Peyer's patch (tissue), 4 donors: Measurements from ENCODE around the gene AP1B1. TPM values are rescaled to one million over a fixed set of nuclear protein-coding genes. Genes with fewer than 3 reads are reported as not detected.
A peak's percentile ranks its signal among the peaks of the same experiment; 100 is the strongest.

Experiments used
- DNase-seq, 3 donors: peaks; one replicate each; pipeline ENCODE4 v3.0.0-alpha.2; 2017 to 2019
- H3K27ac ChIP-seq, 4 donors: fragments of 200-600 bp; sonication (generic); one replicate each; pipeline ENCODE4 v1.5.1; 2016 to 2019
- H3K27me3 ChIP-seq, 2 donors: fragments of 200-600 bp; sonication (generic); one replicate each; pipeline ENCODE4 v1.5.1; 2019
- H3K36me3 ChIP-seq, 3 donors: fragments of 200-600 bp; sonication (generic); one replicate each; pipeline ENCODE4 v1.5.1; 2016 to 2019
- H3K4me1 ChIP-seq, 4 donors: fragments of 200-600 bp; sonication (generic); one replicate each; pipeline ENCODE4 v1.5.1; 2016 to 2019
- H3K4me3 ChIP-seq, 4 donors: fragments of 200-600 bp; sonication (generic); 1 replicate in 3 of 4; 2 replicates in 1 of 4; pipeline ENCODE4 v1.5.1; 2016 to 2019; ENCODE audit warnings: mild to moderate bottlenecking in 1 of 4
- H3K9me3 ChIP-seq, 4 donors: fragments of 200-600 bp; sonication (generic); one replicate each; pipeline ENCODE4 v1.5.1; 2016 to 2019; ENCODE audit warnings: mild to moderate bottlenecking in 1 of 4
- POLR2A ChIP-seq, 2 donors: fragments of 450-650 bp; IDR thresholded peaks; one replicate each; pipeline ENCODE4 v1.5.1; 2017; ENCODE audit warnings: antibody characterized with exemption in 2 of 2, mild to moderate bottlenecking in 2 of 2, moderate library complexity in 2 of 2
- small RNA-seq, 2 donors: library from RNA; depleted of rRNA; stranded (forward); fragments of <200 nt; gene quantifications; one replicate each; pipeline ENCODE3, GENCODE V24; 2016
- total RNA-seq, 4 donors: library from RNA; depleted of rRNA; stranded (reverse); fragments of >200 nt; gene quantifications; one replicate each; pipeline ENCODE4 v1.1.0, GENCODE V29; 2016
- TF ChIP-seq, protein P1 (sequence below), 6 experiments: fragments of 450-650 bp in 4 of 6; fragments of 200-600 bp in 2 of 6; sonication (generic) in 1 of 6; IDR thresholded peaks; one replicate each; pipeline ENCODE4 v1.5.1; 2017 to 2019; ENCODE audit warnings: antibody characterized with exemption in 6 of 6, mild to moderate bottlenecking in 3 of 6, moderate library complexity in 1 of 6

Gene AP1B1
- total RNA-seq, 4 donors from 2014 or later = 109 to 135 (median 124) TPM

DNA sequence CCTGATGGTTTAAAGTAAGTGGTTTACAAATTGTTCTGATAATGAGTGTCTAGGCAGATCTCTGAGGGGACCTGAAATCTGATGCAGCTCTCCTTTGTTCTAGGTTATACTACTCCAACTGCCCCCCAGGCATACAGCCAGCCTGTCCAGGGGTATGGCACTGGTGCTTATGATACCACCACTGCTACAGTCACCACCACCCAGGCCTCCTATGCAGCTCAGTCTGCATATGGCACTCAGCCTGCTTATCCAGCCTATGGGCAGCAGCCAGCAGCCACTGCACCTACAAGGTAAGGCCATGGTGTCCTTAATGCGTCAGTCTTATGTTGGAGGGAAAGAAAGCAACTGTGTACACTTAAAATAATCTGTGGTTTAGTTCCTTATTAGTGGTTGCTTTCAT is 110.4 kb downstream of the AP1B1 start:
- Histone ChIP-seq H3K4me1 (peaks cover 0 to 39% (median 5%) of the 10 kb centered on the region in 4 donors), H3K27ac (no peak overlapping the region)

More for the DNA sequence above, 110.4 kb downstream of the AP1B1 start:
- no peak for TF ChIP-seq POLR2A (IDR thresholded peaks at IDR 0.05)
- TF ChIP-seq, protein P1, sequence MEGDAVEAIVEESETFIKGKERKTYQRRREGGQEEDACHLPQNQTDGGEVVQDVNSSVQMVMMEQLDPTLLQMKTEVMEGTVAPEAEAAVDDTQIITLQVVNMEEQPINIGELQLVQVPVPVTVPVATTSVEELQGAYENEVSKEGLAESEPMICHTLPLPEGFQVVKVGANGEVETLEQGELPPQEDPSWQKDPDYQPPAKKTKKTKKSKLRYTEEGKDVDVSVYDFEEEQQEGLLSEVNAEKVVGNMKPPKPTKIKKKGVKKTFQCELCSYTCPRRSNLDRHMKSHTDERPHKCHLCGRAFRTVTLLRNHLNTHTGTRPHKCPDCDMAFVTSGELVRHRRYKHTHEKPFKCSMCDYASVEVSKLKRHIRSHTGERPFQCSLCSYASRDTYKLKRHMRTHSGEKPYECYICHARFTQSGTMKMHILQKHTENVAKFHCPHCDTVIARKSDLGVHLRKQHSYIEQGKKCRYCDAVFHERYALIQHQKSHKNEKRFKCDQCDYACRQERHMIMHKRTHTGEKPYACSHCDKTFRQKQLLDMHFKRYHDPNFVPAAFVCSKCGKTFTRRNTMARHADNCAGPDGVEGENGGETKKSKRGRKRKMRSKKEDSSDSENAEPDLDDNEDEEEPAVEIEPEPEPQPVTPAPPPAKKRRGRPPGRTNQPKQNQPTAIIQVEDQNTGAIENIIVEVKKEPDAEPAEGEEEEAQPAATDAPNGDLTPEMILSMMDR (IDR thresholded peaks at IDR 0.05) = no peak
- H3K27me3 ChIP-seq = no peaks in the 10 kb centered on the region
- no peaks in the 10 kb centered on the region for H3K9me3 ChIP-seq
- DNase-seq = peak in 1 of 3 donors; percentile 8
- H3K36me3 ChIP-seq = peaks cover 0 to 96% (median 3%) of the 10 kb centered on the region in 3 donors
- H3K4me3 ChIP-seq = no peak overlapping the region

Small RNA genes lying within 50 kb of the gene (small RNA-seq; reads per million reads assigned to genes)
- gene AC000041.1 (0 reads per million in 2 donors), gene MIR3653 (0 reads per million in 2 donors)

Other genes with a start within 250 kb of the AP1B1 start
- gene EMID1, start 182.7 kb downstream of the AP1B1 start, total RNA-seq = 1 to 10 TPM; 1.9 to 7.1 (median 4.2) TPM
- gene RHBDD3, start 120.6 kb downstream of the AP1B1 start, total RNA-seq = 10 to 100 TPM; 25.4 to 47.2 (median 36.2) TPM
- gene EWSR1, start 120.3 kb downstream of the AP1B1 start, total RNA-seq = 100 to 1,000 TPM; 186 to 444 (median 276) TPM
- 10 to 100 TPM; 20.6 to 63.1 (median 35.6) TPM for gene GAS2L1, start 81.9 kb downstream of the AP1B1 start, total RNA-seq
- gene RASL10A, start 72.9 kb downstream of the AP1B1 start, total RNA-seq = 1 to 10 TPM in 2 of 4 donors, under 1 TPM in 1, not detected in 1; 0.85 to 9.0 (median 5.6) TPM
- gene RFPL1, start 50.0 kb upstream of the AP1B1 start, total RNA-seq = not detected
- under 1 TPM in 3 of 4 donors, not detected in 1; 0.54 to 0.83 (median 0.66) TPM for gene NEFH, start 91.6 kb upstream of the AP1B1 start, total RNA-seq
- gene THOC5, start 165.2 kb upstream of the AP1B1 start, total RNA-seq = 100 to 1,000 TPM in 1 of 4 donors, 10 to 100 TPM in 3; 33.3 to 191 (median 37.3) TPM
- gene NIPSNAP1, start 192.5 kb upstream of the AP1B1 start, total RNA-seq = 10 to 100 TPM; 33.0 to 60.5 (median 39.8) TPM
- 10 to 100 TPM; 30.5 to 82.5 (median 36.6) TPM for gene NF2, start 215.1 kb upstream of the AP1B1 start, total RNA-seq